C4-2B (cell line): ENCODE data around the gene NSD1.

ENCODE experiments used
- ZFX ChIP-seq: fragments of 450-650 bp; IDR thresholded peaks from 2 replicates; pipeline ENCODE4 v1.6.1; 2017
- TF ChIP-seq, protein P1 (sequence below): fragments of 450-650 bp; conservative IDR thresholded peaks from 2 replicates; pipeline ENCODE4 v1.5.1; 2017; ENCODE audit warnings: mild to moderate bottlenecking

DNA sequence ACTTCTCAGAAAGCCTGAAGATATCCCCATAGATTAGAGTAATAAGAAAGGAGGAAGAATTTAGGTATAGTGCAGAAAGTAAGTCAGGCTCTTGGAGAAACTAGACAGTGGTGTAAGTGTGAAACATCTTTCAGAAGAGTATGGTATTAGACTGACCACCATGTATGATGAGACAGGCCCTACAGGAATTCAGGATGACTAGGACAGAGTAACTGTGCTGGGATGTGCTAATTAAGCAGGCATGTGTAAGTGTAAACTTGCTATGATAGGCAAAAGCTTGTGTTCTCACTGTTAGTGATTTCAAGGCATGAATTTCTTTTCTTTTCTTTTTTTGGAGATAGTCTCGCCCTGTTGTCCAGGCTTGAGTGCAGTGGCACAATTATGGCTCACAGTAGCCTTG lies 99.2 kb downstream of the NSD1 start:
- TF ChIP-seq, protein P1, sequence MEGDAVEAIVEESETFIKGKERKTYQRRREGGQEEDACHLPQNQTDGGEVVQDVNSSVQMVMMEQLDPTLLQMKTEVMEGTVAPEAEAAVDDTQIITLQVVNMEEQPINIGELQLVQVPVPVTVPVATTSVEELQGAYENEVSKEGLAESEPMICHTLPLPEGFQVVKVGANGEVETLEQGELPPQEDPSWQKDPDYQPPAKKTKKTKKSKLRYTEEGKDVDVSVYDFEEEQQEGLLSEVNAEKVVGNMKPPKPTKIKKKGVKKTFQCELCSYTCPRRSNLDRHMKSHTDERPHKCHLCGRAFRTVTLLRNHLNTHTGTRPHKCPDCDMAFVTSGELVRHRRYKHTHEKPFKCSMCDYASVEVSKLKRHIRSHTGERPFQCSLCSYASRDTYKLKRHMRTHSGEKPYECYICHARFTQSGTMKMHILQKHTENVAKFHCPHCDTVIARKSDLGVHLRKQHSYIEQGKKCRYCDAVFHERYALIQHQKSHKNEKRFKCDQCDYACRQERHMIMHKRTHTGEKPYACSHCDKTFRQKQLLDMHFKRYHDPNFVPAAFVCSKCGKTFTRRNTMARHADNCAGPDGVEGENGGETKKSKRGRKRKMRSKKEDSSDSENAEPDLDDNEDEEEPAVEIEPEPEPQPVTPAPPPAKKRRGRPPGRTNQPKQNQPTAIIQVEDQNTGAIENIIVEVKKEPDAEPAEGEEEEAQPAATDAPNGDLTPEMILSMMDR, result no peak
- TF ChIP-seq ZFX, result no peak
